ENCODE measurements around the gene DMRT2.

DNA sequence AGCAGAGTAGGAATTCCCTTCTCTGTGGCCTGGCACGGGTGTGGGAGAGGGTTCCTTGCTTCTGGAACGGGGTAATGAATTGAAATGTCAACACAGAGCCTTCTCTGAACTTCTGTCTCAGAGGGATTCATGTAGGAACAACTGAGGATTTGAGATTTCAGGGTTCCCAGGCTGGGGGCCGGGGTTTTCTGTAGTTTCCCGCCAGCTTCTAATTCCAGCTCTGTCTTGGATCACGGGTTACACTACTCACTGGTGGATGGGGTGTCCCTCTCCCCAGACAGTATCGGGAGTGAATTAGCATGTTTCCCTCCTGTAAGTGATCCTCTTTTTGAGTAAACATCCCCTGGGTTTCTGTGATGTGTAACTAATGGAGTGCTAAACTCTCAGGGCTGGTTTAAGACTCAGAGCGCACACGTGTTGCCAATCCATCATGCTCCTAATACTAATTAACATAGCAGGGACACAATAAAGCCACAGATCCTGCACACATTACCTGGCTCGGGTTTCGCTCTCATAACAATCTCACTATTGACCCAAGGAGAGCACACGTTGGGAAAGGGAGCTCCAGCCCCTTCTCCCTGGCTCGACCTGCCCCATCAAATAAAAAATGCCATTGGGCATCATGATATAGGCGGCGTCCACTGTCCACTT, 18.1 kb upstream of the DMRT2 start:
- TF ChIP-seq CTCF (IDR thresholded peaks at IDR 0.05; ENCODE audit: poor library complexity) (no peak), EZH2phosphoT487 (IDR thresholded peaks at IDR 0.05; ENCODE audit: low read depth, severe bottlenecking, unreplicated experiment) (no peak), EZH2 (IDR thresholded peaks at IDR 0.05; ENCODE audit: borderline replicate concordance) (no peak)
